Body of pancreas (tissue), 4 donors: ENCODE data around the gene SIGLEC1. TPM values are rescaled to one million over a fixed set of nuclear protein-coding genes. Genes with fewer than 3 reads are reported as not detected.

Source experiments
- ATAC-seq: fragments of 150-250 bp; one replicate; pipeline ENCODE4 v1.9.1; 2016
- DNase-seq, 4 donors: peaks; one replicate each; pipeline ENCODE4 v3.0.0-alpha.2; 2019
- H3K27ac ChIP-seq, 4 donors: fragments of 200-600 bp; sonication (generic); 1 replicate in 3 of 4; 2 replicates in 1 of 4; pipeline versions ENCODE4 v1.5.1 to v1.6.1; 2016 to 2019; ENCODE audit warnings: mild to moderate bottlenecking in 1 of 4, mixed read lengths in 1 of 4, moderate library complexity in 1 of 4
- H3K27me3 ChIP-seq, 2 donors: fragments of 200-600 bp; sonication (generic); one replicate each; pipeline ENCODE4 v1.6.0; 2016; ENCODE audit warnings: mild to moderate bottlenecking in 1 of 2
- H3K36me3 ChIP-seq, 2 donors: fragments of 200-600 bp; sonication (generic); replicated peaks in 1 of 2; 2 replicates each; pipeline ENCODE4 v1.5.1; 2016; ENCODE audit warnings: low read depth in 2 of 2; ENCODE audit not compliant: insufficient read depth in 1 of 2
- H3K4me1 ChIP-seq: fragments of 200-600 bp; sonication (generic); one replicate; pipeline ENCODE4 v1.6.0; 2016
- H3K4me3 ChIP-seq, 2 donors: fragments of 200-600 bp; sonication (generic); 1 replicate in 1 of 2; 2 replicates in 1 of 2; pipeline ENCODE4 v1.5.1; 2016 to 2019
- H3K9me3 ChIP-seq, 3 donors: fragments of 200-600 bp; sonication (generic); 1 replicate in 2 of 3; 2 replicates in 1 of 3; pipeline ENCODE4 v1.5.1; 2016
- POLR2A ChIP-seq, 3 donors: fragments of 450-650 bp; IDR thresholded peaks; one replicate each; pipeline ENCODE4 v1.6.1; 2016; ENCODE audit warnings: antibody characterized with exemption in 3 of 3, mild to moderate bottlenecking in 2 of 3
- WGBS, 2 donors: methylation state at CpG; one replicate each; pipeline ENCODE4 v1.1.5; 2017; 5-methylcytosine and 5-hydroxymethylcytosine counted together
- intact Hi-C: fragments of 100-400 bp; cut with DNase I; formaldehyde crosslinking; loops from one replicate; pipeline ENCODE4 v1.15.1; 2023
- total RNA-seq, 2 donors: library from RNA; depleted of rRNA; stranded (reverse); fragments of >200 nt; gene quantifications; one replicate each; pipeline ENCODE4 v1.1.0, GENCODE V29; 2016
- TF ChIP-seq, protein P1 (sequence below), 7 experiments: fragments of 450-650 bp in 4 of 7; fragments of 200-600 bp in 3 of 7; sonication (generic) in 3 of 7; IDR thresholded peaks; one replicate each; pipeline ENCODE4 v1.5.1; 2016 to 2019; ENCODE audit warnings: antibody characterized with exemption in 7 of 7

SIGLEC1 gene
- total RNA-seq, 2 donors from 2014 or later, result 2.1 to 5.9 TPM

DNA sequence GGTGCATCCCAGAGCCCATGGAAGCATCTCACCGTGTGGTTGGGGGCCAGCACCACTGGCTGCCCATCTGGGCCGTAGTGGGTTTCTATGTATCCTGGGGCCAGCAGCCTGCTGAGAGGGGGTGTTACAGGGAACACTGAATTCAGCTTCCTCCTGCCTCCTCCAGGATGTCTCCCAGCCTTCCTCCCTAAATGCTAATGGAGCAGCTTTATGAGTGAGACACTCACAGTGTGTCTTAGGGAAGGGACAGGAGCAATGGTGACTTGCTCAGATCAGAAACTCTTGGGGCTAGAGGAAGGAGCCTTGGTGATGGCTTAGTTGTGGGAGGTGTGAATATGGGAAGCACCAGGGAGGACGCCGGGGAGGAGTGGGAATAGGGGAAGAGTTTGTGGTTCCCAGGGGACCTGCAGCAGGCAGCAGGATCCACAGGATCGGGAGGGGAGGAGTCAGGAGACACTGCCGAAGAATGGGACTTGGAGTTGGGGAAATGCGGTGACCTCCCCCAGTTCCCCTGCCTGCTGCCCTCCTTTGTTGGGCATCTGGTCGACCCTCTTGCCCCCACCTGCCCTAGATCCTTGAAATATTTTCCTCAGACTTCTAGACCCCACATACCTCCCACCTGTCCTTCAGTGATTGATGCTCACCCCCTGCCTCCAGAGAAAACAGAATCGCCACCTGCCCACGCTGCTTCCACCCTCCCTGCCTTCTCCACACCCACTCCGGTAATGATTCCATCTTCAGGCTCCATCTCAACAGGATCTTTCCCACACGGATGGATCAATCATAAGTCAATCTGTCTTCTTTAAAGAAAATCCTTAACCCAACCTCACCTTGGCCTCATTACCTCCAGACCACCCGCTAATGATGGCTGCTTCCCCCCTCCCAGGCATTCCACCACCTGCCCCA is 37.2 kb downstream of the SIGLEC1 start:
- DNase-seq (no peak), ATAC-seq (no peak)
- no peak for TF ChIP-seq POLR2A (IDR thresholded peaks at IDR 0.05)
- TF ChIP-seq, protein P1, sequence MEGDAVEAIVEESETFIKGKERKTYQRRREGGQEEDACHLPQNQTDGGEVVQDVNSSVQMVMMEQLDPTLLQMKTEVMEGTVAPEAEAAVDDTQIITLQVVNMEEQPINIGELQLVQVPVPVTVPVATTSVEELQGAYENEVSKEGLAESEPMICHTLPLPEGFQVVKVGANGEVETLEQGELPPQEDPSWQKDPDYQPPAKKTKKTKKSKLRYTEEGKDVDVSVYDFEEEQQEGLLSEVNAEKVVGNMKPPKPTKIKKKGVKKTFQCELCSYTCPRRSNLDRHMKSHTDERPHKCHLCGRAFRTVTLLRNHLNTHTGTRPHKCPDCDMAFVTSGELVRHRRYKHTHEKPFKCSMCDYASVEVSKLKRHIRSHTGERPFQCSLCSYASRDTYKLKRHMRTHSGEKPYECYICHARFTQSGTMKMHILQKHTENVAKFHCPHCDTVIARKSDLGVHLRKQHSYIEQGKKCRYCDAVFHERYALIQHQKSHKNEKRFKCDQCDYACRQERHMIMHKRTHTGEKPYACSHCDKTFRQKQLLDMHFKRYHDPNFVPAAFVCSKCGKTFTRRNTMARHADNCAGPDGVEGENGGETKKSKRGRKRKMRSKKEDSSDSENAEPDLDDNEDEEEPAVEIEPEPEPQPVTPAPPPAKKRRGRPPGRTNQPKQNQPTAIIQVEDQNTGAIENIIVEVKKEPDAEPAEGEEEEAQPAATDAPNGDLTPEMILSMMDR (IDR thresholded peaks at IDR 0.05), result no peak
- no peaks in the 10 kb centered on the region for H3K36me3 ChIP-seq
- intact Hi-C loops, result loop anchor here (10.0 kb wide), 2 partner anchors 180 to 400 kb away; no protein-coding TSS in a partner anchor
- peaks cover 10% of the 10 kb centered on the region for H3K4me1 ChIP-seq
- WGBS, 2 donors, result 18 to 25% methylated on average over 13 of the region's 13 CpGs
- H3K27me3 ChIP-seq, result peaks cover 0 to 31% of the 10 kb centered on the region in 2 donors
- no peaks in the 10 kb centered on the region for H3K9me3 ChIP-seq
- no peak overlapping the region for H3K4me3 ChIP-seq
- no peak overlapping the region for H3K27ac ChIP-seq

- Histone ChIP-seq H3K36me3 (no peaks in the 10 kb centered on the region), H3K4me1 (peaks cover 10% of the 10 kb centered on the region), H3K9me3 (no peaks in the 10 kb centered on the region), H3K27ac (no peak overlapping the region), H3K27me3 (peaks cover 0 to 31% of the 10 kb centered on the region in 2 donors), H3K4me3 (no peak overlapping the region)
- ATAC-seq (no peak), DNase-seq (no peak)
- no peak for TF ChIP-seq POLR2A (IDR thresholded peaks at IDR 0.05)
- TF ChIP-seq, protein P1 (IDR thresholded peaks at IDR 0.05), result no peak
- intact Hi-C loops, result loop anchor here (10.0 kb wide), 2 partner anchors 180 to 400 kb away; no protein-coding TSS in a partner anchor
- WGBS, 2 donors, result 28 to 60% methylated on average over 3 to 10 of the region's 10 CpGs
Measured at GRCh38 chr20:3674447-3674846, 38.0 kb downstream of the SIGLEC1 start.

- Histone ChIP-seq H3K4me3 (no peak overlapping the region), H3K27me3 (peaks cover 0 to 31% of the 10 kb centered on the region in 2 donors), H3K36me3 (no peaks in the 10 kb centered on the region), H3K9me3 (no peaks in the 10 kb centered on the region), H3K4me1 (peaks cover 10% of the 10 kb centered on the region), H3K27ac (no peak overlapping the region)
- DNase-seq, result no peak
- 37 to 38% methylated on average over 22 to 56 of the region's 90 CpGs for WGBS, 2 donors
- no peak for TF ChIP-seq POLR2A (IDR thresholded peaks at IDR 0.05)
- TF ChIP-seq, protein P1 (IDR thresholded peaks at IDR 0.05), result no peak
- ATAC-seq, result no peak
- intact Hi-C loops, result loop anchor here (10.0 kb wide), 2 partner anchors 181 to 401 kb away; no protein-coding TSS in a partner anchor
Measured at GRCh38 chr20:3673221-3674070, 39.0 kb downstream of the SIGLEC1 start.

DNA sequence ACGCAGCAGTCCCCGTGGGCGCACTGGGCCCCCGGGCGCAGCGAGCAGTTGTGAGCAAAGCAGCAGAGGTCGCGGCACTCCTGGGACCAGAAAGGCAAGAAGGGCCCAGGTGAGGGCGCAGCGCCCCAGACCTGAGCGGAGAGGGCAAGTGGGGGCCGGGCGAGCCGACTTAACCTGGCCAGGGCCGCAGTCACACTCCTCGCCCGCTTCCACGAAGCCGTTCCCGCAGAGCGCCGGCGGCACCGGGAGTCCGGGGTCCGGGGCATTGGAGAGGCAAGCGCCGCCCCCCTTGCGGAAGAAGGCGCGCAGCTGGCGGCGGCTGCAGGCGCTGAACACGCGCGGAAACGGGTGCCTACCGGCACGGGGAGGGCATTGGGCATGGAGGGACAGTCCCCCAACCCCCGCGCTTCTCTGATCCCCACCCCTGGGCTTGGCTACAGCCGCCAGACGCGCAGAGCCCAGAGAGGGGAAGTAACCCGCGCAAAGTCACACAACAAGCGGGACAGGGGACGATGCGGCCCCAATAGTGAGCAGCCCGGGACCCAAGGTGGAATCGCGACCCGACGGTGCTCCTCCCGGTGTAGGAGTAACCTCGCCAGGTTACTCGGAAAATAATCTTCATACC is 39.7 kb downstream of the SIGLEC1 start:
- no peak for ATAC-seq

More for the DNA sequence above, 39.7 kb downstream of the SIGLEC1 start:
- Histone ChIP-seq H3K4me1 (peaks cover 10% of the 10 kb centered on the region), H3K27ac (no peak overlapping the region), H3K36me3 (no peaks in the 10 kb centered on the region), H3K9me3 (no peaks in the 10 kb centered on the region), H3K4me3 (no peak overlapping the region), H3K27me3 (peaks cover 0 to 31% of the 10 kb centered on the region in 2 donors)
- TF ChIP-seq, protein P1 (IDR thresholded peaks at IDR 0.05), result no peak
- no peak for TF ChIP-seq POLR2A (IDR thresholded peaks at IDR 0.05)
- DNase-seq, result no peak
- 4 to 7% methylated on average over 26 to 58 of the region's 58 CpGs for WGBS, 2 donors
- intact Hi-C loops, result loop anchor here (10.0 kb wide), 2 partner anchors 182 to 402 kb away; no protein-coding TSS in a partner anchor
